Cardiac muscle cell (in vitro differentiated cells and primary cell): Measurements from ENCODE around the gene CACNA2D4. TPM values are rescaled to one million over a fixed set of nuclear protein-coding genes. Genes with fewer than 3 reads are reported as not detected.
A peak's percentile ranks its signal among the peaks of the same experiment; 100 is the strongest.

Experiments
- DNase-seq, 2 donors: peaks; one replicate each; pipeline versions ENCODE4 v3.0.0 to v3.0.0-alpha.2; 2010 to 2017; ENCODE audit warnings: low read depth in 1 of 2, low spot score in 1 of 2
- H3K27ac ChIP-seq: fragments of 200-600 bp; sonication (generic); 2 replicates; pipeline ENCODE4 v1.5.1; 2016
- H3K27me3 ChIP-seq: fragments of 200-600 bp; sonication (generic); 2 replicates; pipeline ENCODE4 v1.6.0; 2016; ENCODE audit warnings: control low read depth
- H3K36me3 ChIP-seq: fragments of 200-600 bp; sonication (generic); 2 replicates; pipeline ENCODE4 v1.5.1; 2016; ENCODE audit warnings: control low read depth
- H3K4me1 ChIP-seq: fragments of 200-600 bp; sonication (generic); 2 replicates; pipeline ENCODE4 v1.8.1; 2017; ENCODE audit warnings: low read depth, mild to moderate bottlenecking, mixed run types
- H3K4me3 ChIP-seq: fragments of 200-600 bp; sonication (generic); 2 replicates; pipeline ENCODE4 v1.5.1; 2016; ENCODE audit warnings: mild to moderate bottlenecking
- H3K9me3 ChIP-seq: fragments of 200-600 bp; sonication (generic); 2 replicates; pipeline ENCODE4 v1.5.1; 2017; ENCODE audit warnings: low read depth, mild to moderate bottlenecking, control low read depth
- polyA plus RNA-seq: library from polyadenylated mRNA; unstranded; fragments of >200 nt; fragmentation: Nextera tagmentation; extraction: Ambion mirVana; gene quantifications from 2 replicates; pipeline ENCODE4 v1.2.1, GENCODE V29; 2016
- total RNA-seq: library from RNA; depleted of rRNA; stranded (reverse); fragments of >200 nt; gene quantifications from 2 replicates; pipeline ENCODE4 v1.2.3, GENCODE V29; 2016
- TF ChIP-seq, protein P1 (sequence below): IDR thresholded peaks from 2 replicates; pipeline ENCODE4 v1.5.1; 2012; ENCODE audit warnings: low read depth, mild to moderate bottlenecking, low read length

Gene CACNA2D4
- total RNA-seq (0.70 and 1.3 TPM in 2 replicates), polyA plus RNA-seq (0.39 and 1.3 TPM in 2 replicates)

DNA sequence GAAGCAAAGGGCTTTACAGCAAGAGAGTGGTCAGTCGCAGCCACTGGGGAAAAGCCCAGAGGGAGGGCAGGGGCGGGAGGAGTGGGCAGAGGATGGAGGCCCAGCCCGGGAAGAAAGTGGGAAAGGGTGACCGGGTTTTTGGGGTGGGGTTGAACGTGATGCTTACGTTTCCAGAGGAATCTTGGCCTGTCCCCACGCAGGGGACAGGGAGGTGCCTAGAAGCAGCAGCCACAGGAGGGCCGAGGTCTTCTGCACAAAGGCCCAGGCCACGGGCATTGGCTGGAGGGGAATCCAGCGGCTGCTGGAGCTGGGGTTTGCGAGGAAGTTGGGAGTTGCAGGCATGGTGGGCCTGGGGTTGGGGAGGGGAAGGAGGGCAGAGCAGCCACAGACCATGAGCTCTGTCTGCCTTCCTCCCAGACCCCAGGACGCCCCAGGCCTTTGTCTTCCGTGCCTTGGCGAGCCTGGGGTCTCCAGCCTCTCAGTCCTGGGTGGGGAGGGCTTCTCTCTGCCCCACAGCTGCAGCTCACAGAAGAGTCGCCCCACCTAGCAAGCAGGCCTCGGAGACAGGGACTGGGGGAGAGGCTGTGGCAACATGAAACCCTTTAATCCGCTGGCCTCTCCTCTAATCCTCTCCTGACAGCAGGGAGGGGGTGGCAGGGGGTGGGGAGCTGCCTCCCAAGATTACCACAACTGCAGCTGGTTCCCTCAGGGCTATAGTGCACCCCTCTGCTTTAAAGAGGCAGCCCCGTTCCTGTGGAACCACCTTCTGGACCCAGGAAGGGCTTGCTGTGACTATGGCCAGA is at the start of gene CACNA2D4:
CACNA2D4 (minus strand) TSS at position 572 of the 803 bp plus-strand sequence; CDS start at position 393, 179 bp downstream.
- Histone ChIP-seq H3K9me3 (no peaks in the 10 kb centered on the region), H3K4me1 (peaks cover 31% of the 10 kb centered on the region), H3K36me3 (no peaks in the 10 kb centered on the region), H3K27me3 (no peaks in the 10 kb centered on the region), H3K27ac (no peak within 1 kb of the TSS), H3K4me3 (no peak within 1 kb of the TSS)
- DNase-seq, result no peak
- TF ChIP-seq, protein P1, sequence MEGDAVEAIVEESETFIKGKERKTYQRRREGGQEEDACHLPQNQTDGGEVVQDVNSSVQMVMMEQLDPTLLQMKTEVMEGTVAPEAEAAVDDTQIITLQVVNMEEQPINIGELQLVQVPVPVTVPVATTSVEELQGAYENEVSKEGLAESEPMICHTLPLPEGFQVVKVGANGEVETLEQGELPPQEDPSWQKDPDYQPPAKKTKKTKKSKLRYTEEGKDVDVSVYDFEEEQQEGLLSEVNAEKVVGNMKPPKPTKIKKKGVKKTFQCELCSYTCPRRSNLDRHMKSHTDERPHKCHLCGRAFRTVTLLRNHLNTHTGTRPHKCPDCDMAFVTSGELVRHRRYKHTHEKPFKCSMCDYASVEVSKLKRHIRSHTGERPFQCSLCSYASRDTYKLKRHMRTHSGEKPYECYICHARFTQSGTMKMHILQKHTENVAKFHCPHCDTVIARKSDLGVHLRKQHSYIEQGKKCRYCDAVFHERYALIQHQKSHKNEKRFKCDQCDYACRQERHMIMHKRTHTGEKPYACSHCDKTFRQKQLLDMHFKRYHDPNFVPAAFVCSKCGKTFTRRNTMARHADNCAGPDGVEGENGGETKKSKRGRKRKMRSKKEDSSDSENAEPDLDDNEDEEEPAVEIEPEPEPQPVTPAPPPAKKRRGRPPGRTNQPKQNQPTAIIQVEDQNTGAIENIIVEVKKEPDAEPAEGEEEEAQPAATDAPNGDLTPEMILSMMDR, result no peak

- peaks cover 6% of the 10 kb centered on the region for H3K36me3 ChIP-seq
- H3K9me3 ChIP-seq, result no peaks in the 10 kb centered on the region
- no peak overlapping the region for H3K4me3 ChIP-seq
- TF ChIP-seq, protein P1, result no peak
- H3K27ac ChIP-seq, result peak overlapping the region; percentile 93
- H3K4me1 ChIP-seq, result peaks cover 48% of the 10 kb centered on the region
- peak in 1 of 2 donors; percentile 66 for DNase-seq
- H3K27me3 ChIP-seq, result no peaks in the 10 kb centered on the region
These were observed 48.2 kb upstream of the CACNA2D4 start for GRCh38 chr12:1966561-1967226.

DNA sequence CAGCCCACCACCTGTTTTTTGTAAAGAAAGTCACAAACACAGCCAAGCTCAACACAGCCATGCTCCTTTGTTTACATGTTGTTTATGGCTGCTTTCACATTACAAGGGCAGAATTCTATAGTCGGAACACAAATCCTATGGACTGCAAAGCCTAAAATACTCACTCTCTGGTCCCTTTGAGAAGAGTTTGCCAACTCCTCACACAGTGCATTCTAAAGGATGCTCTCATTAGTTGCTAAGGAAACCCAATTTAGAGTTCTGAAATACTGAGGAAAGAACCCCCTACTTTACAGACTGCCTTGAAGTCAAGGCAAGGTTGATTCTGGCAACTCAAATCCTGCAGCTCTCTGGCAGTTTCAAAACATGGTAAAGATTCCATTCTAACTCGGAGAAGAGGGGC is 47.5 kb upstream of the CACNA2D4 start:
- peaks cover 41% of the 10 kb centered on the region for H3K4me1 ChIP-seq
- no peaks in the 10 kb centered on the region for H3K27me3 ChIP-seq
- H3K4me3 ChIP-seq, result no peak overlapping the region
- peak in 1 of 2 donors; percentile 22 for DNase-seq
- H3K9me3 ChIP-seq, result no peaks in the 10 kb centered on the region
- H3K36me3 ChIP-seq, result peaks cover 6% of the 10 kb centered on the region
- TF ChIP-seq, protein P1, result no peak
- peak overlapping the region; percentile 93 for H3K27ac ChIP-seq

- TF ChIP-seq, protein P1, result no peak
- peaks cover 6% of the 10 kb centered on the region for H3K36me3 ChIP-seq
These were observed 43.9 kb upstream of the CACNA2D4 start for GRCh38 chr12:1962051-1963020.

DNA sequence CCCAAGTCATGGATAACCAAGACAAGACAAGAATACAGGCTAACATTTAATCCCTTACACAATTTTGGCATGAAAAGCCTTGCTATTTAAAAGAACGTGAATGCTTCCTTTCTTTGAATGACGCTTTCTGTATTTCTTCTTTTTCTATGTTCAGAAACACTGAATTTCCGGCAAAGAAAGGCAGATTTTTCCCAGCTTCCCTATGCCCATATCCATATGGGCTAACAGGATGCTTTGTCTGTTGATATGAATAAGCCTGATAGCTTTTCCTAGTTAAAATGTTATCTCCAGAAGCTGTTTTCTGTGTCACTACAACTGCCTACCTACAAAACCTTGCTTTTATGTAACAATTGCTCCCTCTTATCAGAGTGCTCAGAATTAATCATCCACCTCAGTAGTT is 38.3 kb upstream of the CACNA2D4 start:
- H3K4me3 ChIP-seq, result no peak overlapping the region
- TF ChIP-seq, protein P1, result no peak
- H3K27me3 ChIP-seq, result no peaks in the 10 kb centered on the region
- H3K4me1 ChIP-seq, result no peaks in the 10 kb centered on the region
- DNase-seq, result no peak
- H3K9me3 ChIP-seq, result no peaks in the 10 kb centered on the region
- H3K27ac ChIP-seq, result no peak overlapping the region
- H3K36me3 ChIP-seq, result peaks cover 19% of the 10 kb centered on the region

More at GRCh38 chr12:1962051-1963020, 43.9 kb upstream of the CACNA2D4 start:
- H3K27me3 ChIP-seq, result no peaks in the 10 kb centered on the region
- no peaks in the 10 kb centered on the region for H3K9me3 ChIP-seq
- peaks cover 12% of the 10 kb centered on the region for H3K4me1 ChIP-seq
- DNase-seq, result no peak
- H3K4me3 ChIP-seq, result no peak overlapping the region
- H3K27ac ChIP-seq, result no peak overlapping the region
